Calu3 (cell line): ENCODE results near the gene APBA2. TPM values are rescaled to one million over a fixed set of nuclear protein-coding genes. Genes with fewer than 3 reads are reported as not detected.

Source experiments
- BruUV-seq: library from RNA; stranded (reverse); fragments of 400-500 nt; replicated peaks from 2 replicates; lab custom pipeline; 2021; lab: Mats Ljungman, UMichigan
- CTCF ChIA-PET: fragments of 300-600 bp; sonication (Branson Sonifier 250); formaldehyde crosslinking; loops from one replicate; lab custom pipeline; 2022; ENCODE audit warnings: antibody characterized with exemption; lab: Charles Lee
- DNase-seq: peaks from one replicate; pipeline ENCODE4 v3.0.0; 2022
- H3K27ac Mint-ChIP-seq: one replicate; pipeline ENCODE4 v1.8.0; 2022; ENCODE audit warnings: mixed read lengths; ENCODE audit not compliant: unreplicated experiment
- H3K27me3 Mint-ChIP-seq: one replicate; pipeline ENCODE4 v1.8.0; 2022; ENCODE audit warnings: mixed read lengths; ENCODE audit not compliant: unreplicated experiment
- H3K36me3 Mint-ChIP-seq: one replicate; pipeline ENCODE4 v1.8.0; 2022; ENCODE audit warnings: mild to moderate bottlenecking, moderate library complexity, mixed read lengths; ENCODE audit not compliant: insufficient read depth, unreplicated experiment
- H3K4me1 Mint-ChIP-seq: one replicate; pipeline ENCODE4 v1.8.0; 2022; ENCODE audit warnings: mild to moderate bottlenecking, low read depth, mixed read lengths; ENCODE audit not compliant: unreplicated experiment
- H3K4me3 Mint-ChIP-seq: one replicate; pipeline ENCODE4 v1.8.0; 2022; ENCODE audit warnings: mild to moderate bottlenecking, low read depth, moderate library complexity, mixed read lengths; ENCODE audit not compliant: unreplicated experiment
- H3K9me3 Mint-ChIP-seq: one replicate; pipeline ENCODE4 v1.8.0; 2022; ENCODE audit warnings: low read depth, mixed read lengths; ENCODE audit not compliant: unreplicated experiment
- intact Hi-C: fragments of 100-400 bp; cut with micrococcal nuclease; formaldehyde crosslinking; loops from one replicate; pipeline ENCODE4 v1.10.0; 2022; ENCODE audit not compliant: unreplicated experiment
- total RNA-seq: library from RNA; stranded (reverse); gene quantifications from 2 replicates; pipeline ENCODE4 v1.2.3, GENCODE V29; 2022
- TF ChIP-seq, protein P1 (sequence below): fragments of 200-600 bp; IDR thresholded peaks from one replicate; pipeline ENCODE4 v1.8.0; 2022; ENCODE audit warnings: antibody characterized with exemption; ENCODE audit not compliant: unreplicated experiment

The APBA2 gene
- total RNA-seq, 1 experiment from 2014 or later: not detected

DNA sequence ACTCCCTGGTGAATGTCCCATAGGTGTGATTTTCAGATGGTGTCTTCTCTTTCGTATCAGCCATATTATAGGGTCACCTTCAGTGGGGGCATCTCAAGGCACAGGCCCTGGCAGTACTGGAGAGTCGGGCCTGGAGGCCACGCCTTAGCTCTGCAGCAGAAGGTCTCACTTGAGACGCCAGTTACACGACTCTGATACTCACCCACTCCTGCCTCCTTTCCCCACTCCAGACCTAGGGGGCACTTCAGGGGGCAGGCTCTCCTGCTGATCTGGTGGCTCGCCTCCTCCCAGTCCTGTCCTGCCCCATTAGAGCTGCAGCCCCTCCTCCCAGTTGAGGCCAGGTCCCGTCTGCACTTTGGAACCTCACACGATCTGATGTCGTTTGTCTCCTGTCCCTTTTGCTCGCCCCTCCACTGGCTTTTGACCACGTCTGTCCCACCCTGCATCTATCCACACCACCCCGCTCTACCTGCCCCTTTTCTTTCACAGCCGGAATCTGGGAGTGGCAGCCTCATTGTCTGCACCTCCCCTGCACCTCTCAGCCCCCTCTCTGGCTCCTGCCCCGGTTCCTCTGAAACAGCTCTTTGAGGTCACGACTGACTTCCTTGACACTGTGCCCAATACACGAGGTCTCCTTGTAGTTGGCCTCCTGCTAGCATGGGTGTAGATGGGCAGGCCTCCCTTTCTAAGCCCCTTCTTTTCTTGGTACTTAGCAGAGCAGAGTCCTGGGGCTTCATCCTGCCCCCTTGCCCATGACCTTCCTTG, 201.9 kb downstream of the APBA2 start:
- peaks cover 3% of the 10 kb centered on the region for H3K36me3 Mint-ChIP-seq
- H3K27ac Mint-ChIP-seq: no peak overlapping the region
- TF ChIP-seq, protein P1, sequence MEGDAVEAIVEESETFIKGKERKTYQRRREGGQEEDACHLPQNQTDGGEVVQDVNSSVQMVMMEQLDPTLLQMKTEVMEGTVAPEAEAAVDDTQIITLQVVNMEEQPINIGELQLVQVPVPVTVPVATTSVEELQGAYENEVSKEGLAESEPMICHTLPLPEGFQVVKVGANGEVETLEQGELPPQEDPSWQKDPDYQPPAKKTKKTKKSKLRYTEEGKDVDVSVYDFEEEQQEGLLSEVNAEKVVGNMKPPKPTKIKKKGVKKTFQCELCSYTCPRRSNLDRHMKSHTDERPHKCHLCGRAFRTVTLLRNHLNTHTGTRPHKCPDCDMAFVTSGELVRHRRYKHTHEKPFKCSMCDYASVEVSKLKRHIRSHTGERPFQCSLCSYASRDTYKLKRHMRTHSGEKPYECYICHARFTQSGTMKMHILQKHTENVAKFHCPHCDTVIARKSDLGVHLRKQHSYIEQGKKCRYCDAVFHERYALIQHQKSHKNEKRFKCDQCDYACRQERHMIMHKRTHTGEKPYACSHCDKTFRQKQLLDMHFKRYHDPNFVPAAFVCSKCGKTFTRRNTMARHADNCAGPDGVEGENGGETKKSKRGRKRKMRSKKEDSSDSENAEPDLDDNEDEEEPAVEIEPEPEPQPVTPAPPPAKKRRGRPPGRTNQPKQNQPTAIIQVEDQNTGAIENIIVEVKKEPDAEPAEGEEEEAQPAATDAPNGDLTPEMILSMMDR: no peak
- no TSS peak for BruUV-seq
- H3K4me1 Mint-ChIP-seq: no peaks in the 10 kb centered on the region
- peaks cover 2% of the 10 kb centered on the region for H3K9me3 Mint-ChIP-seq
- intact Hi-C loops: no loop called here
- DNase-seq: no peak
- H3K27me3 Mint-ChIP-seq: no peaks in the 10 kb centered on the region
- H3K4me3 Mint-ChIP-seq: no peak overlapping the region
- CTCF ChIA-PET: no interaction called here

DNA sequence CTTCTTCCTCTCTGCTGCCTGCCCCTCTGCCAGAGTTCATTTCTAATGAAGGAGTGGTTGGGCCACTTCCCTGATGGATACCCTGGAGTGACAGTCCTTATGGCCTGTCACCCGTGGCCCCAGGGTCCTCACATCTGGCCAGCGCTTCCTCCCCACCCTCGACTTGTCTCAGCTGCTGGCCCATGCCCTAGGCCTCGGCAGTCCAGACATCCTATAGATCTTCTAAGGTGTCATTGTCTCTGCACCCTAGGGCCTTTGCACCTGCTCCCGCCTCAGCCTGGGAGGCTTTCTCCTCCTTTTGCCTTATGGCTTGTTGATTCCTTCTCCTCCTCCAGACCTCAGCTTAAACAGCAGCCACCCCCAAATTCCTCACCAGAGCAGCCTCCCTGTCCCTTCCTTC, 202.9 kb downstream of the APBA2 start:
- no peaks in the 10 kb centered on the region for H3K27me3 Mint-ChIP-seq
- no peaks in the 10 kb centered on the region for H3K4me1 Mint-ChIP-seq
- H3K27ac Mint-ChIP-seq: no peak overlapping the region
- TF ChIP-seq, protein P1: no peak
- CTCF ChIA-PET: no interaction called here
- intact Hi-C loops: no loop called here
- no peak for DNase-seq
- no TSS peak for BruUV-seq
- peaks cover 2% of the 10 kb centered on the region for H3K9me3 Mint-ChIP-seq
- no peak overlapping the region for H3K4me3 Mint-ChIP-seq
- H3K36me3 Mint-ChIP-seq: peaks cover 3% of the 10 kb centered on the region

GRCh38 chr15:29089731-29090616, 204.2 kb downstream of the APBA2 start:
- no peak overlapping the region for H3K27ac Mint-ChIP-seq
- no peaks in the 10 kb centered on the region for H3K9me3 Mint-ChIP-seq
- CTCF ChIA-PET: no interaction called here
- no peak for DNase-seq
- BruUV-seq: no TSS peak
- no peak overlapping the region for H3K4me3 Mint-ChIP-seq
- no peaks in the 10 kb centered on the region for H3K27me3 Mint-ChIP-seq
- TF ChIP-seq, protein P1: no peak
- intact Hi-C loops: no loop called here
- H3K4me1 Mint-ChIP-seq: no peaks in the 10 kb centered on the region
- H3K36me3 Mint-ChIP-seq: peaks cover 3% of the 10 kb centered on the region

- Mint-ChIP-seq H3K4me3 (no peak overlapping the region), H3K4me1 (no peaks in the 10 kb centered on the region), H3K9me3 (no peaks in the 10 kb centered on the region), H3K27me3 (no peaks in the 10 kb centered on the region), H3K27ac (no peak overlapping the region), H3K36me3 (peaks cover 3% of the 10 kb centered on the region)
- no peak for DNase-seq
- BruUV-seq: no TSS peak
- TF ChIP-seq, protein P1: no peak
- CTCF ChIA-PET: no interaction called here
- intact Hi-C loops: no loop called here
Measured at GRCh38 chr15:29090617-29091466, 205.1 kb downstream of the APBA2 start.
